IPS-NIHi7 (cell line): Measurements from ENCODE around the gene APBB2.

Experiments
- DNase-seq: peaks from one replicate; pipeline ENCODE4 v3.0.0; 2012; ENCODE audit warnings: mixed read lengths; ENCODE audit errors: extremely low spot score

Gene APBB2

GRCh38 chr4:40856277-40856839 is 358.0 kb downstream of the APBB2 start:
- no peak for DNase-seq

- DNase-seq = no peak
Measured at GRCh38 chr4:40850496-40850895, 363.8 kb downstream of the APBB2 start.

DNA sequence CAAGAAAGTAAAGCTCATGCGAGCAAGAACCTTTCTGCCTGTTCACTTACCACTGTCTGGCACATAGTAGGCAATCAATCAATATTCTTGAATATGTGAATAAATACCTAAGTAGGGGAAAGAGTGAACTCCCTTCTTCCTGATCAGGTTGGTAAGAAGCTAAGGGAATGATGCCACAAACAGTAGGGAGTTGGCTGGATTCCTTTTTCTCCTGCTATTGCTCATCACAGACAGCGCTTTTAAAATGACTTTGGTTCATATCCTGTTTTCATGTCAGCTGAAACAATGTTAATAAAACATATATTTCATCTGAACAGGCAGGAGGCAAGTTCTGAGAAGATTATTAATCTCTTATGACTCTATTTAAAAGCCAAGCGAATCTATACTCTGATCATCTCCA is 365.4 kb downstream of the APBB2 start:
- DNase-seq = no peak

DNA sequence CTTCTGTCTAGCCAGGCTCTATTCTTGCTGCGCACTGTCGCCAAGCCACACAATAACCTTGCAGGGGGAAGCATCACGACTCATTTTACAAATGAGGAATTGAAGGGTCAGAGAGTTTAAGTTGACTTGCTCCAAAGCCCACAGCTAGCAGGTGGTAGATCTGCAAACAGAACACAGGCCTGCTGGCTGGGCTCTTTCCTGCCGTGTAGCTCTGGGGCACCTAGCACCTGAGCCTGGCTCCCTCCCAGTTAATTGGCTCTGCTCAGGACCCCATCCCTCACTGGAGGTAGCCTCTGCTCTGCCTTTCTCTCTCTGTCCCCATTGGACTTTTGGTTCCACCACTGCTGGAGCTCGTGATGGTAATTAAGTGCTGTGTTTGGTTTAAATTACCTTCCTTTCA is 366.1 kb downstream of the APBB2 start:
- DNase-seq = no peak

DNA sequence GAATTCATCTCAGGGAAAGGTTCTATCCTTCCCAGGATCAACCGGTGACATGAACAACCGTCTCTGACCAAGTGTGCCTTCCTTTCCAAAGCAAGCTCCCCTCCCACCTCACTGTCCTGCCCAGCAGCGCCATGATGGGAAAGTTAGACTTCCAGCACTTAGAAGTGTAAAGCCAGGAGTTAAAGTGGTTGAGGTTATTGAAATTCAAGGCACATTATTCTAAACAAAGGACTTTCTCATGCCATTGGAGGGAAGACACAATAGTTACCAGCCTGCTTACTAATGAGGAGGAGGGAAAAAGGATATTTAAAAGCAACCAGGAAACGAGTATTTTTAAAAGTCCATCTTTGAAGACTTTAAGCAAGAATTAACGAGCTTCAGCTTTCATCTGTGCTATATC is 367.8 kb downstream of the APBB2 start:
- no peak for DNase-seq

GRCh38 chr4:40845154-40845835 is 369.0 kb downstream of the APBB2 start:
- no peak for DNase-seq

DNA sequence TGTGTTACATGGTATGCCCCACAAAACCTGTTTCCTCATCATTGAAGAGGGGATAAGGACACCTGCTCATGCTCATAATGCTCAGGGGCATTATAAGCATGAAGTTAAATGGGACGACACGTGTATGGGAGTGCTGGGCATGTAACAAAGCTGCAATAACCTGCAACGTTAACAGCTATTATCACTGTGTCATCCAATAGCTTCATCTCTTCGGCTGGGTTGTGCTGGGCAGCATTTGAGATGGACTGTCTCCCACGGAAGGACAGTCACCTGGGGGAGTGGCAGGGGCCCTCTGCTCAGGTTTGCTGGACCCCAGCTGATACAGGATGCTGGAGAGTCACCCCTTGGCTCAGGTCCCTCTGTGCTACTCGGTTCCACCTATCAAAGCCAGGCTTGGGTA is 370.1 kb downstream of the APBB2 start:
- DNase-seq = no peak

- DNase-seq = no peak
Measured at GRCh38 chr4:40843696-40844095, 370.6 kb downstream of the APBB2 start.

DNA sequence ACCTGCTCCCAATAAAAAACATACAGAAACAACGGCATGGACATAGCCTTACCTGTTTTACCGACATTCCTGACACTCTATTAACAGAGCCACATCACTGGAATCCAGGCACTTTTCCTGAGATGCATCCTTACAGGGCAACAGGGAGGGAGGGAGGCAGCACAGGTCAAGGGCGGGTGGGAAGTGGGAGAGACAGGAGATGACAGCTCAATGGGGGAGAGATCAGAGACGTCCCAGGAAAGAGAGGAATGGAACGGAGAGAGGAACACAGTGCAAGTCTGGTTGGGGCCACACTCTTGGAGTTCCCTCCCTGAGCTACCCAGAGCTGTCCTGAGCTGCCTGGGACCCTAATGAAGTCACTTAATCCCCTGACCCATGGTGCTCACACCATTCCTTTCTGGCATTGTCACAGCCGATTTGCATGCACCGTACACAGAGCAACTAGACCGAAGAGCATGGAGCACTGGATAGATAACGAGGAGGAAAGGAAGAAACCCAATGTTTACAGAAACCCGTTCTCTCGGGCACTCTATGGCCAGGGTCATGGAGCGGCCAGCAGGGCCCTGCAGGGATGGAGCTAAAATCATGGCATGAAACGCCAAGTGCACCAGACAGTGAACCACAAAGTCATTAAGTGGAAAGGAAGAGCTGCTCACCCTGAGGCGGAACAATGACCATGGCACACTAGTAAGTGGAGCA is 371.5 kb downstream of the APBB2 start:
- no peak for DNase-seq

GRCh38 chr4:40842318-40842717 is 372.0 kb downstream of the APBB2 start:
- no peak for DNase-seq

GRCh38 chr4:40840985-40841571 is 373.3 kb downstream of the APBB2 start:
- DNase-seq = peak; percentile 94

GRCh38 chr4:40840255-40840984 is 373.9 kb downstream of the APBB2 start:
- no peak for DNase-seq

DNA sequence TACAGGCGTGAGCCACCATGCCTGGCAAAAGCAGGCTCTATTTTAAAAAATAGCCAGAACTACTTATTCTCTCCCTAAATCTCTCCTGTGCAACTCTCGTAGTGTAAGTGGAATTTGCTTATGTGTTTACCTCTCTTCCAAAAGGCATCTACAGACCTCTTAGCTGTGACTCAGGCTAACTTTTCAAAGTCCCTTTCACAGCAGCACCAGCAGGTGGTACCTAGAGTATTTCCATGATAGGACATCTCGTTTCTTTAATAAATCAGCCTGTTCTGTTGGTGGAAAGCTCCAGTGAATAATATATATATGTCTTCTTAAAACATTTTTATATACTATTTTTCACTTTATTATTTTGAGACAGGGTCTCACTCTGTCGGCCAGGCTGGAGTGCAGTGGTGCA is 375.6 kb downstream of the APBB2 start:
- DNase-seq = no peak

DNA sequence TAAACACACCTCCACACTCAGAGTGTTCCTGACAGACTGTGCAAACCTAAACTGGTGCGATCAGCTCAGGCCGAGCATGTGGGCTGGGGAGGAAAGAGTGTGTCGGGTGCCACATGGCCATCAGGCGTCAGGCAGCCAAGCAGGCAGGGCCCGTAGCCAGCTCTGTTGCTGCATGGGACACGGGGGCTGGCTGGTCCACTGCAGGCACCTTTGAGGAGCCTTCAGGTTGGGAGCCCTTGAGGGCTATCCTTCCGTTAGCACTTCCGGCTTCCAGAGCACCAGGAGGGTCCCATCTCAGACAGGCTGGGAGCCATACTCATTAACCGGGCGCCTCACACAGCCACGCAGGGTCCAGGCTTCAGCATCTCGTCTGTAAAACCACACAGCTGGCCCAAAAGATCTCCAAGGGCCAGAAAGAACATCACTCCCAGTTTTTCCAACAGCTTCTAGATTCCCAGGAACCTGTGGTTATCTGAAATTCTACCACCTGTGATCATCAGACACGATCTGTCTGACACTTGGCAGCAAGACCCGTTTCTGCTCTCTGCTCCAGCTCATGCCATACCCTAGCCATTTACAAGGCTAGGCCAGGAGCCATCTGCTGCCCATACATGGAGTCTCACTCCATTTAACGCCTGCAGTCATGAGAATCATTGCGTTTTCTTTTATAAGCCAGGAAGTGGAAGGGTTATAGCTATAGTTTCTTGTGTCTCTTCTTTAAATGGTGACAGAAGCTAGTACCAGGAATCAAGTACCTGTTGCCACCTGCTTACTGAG is 377.1 kb downstream of the APBB2 start:
- no peak for DNase-seq

- DNase-seq = no peak
Measured at GRCh38 chr4:40833212-40833611, 381.1 kb downstream of the APBB2 start.

GRCh38 chr4:40832175-40832574 is 382.2 kb downstream of the APBB2 start:
- no peak for DNase-seq

- no peak for DNase-seq
Measured at GRCh38 chr4:40831146-40831907, 383.0 kb downstream of the APBB2 start.

DNA sequence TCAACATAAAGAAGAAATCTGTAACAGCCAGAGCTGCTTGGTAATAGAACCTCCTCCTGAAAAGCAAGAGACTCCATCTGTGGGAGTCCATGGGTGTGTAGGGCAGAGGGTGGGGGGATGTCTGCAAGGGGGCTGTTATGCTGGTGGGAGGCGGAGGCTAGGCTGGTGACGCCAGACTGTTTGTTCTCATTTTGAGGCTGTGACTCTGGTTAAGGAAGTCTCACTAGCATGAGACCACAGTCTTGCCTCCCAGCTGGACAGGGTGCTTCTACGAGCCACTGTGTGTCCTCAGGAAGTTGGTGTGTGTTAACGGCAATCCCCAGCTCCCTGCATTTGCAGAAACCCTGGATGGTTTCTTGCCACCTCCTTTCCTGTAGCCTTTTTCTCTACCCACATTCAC is 384.8 kb downstream of the APBB2 start:
- DNase-seq = no peak

DNA sequence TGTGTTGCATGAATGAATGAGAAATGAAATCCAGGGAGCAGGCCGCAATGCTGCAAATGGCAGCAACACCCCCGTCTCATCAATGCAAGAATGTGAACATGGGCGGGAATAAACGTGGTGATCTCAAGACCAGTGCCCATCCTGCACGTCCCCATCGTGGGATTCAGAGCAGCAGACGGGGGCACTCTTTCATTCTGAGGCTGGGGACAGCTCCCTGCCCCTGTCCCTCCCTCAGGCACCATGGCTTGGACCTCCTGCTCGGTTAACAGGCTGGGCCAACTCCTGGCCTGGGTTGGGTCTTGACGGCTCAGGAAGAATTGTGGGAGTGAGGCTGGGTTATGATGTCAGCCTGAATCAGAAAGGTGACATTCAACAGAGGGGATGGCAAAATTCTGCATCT is 385.7 kb downstream of the APBB2 start:
- no peak for DNase-seq

DNA sequence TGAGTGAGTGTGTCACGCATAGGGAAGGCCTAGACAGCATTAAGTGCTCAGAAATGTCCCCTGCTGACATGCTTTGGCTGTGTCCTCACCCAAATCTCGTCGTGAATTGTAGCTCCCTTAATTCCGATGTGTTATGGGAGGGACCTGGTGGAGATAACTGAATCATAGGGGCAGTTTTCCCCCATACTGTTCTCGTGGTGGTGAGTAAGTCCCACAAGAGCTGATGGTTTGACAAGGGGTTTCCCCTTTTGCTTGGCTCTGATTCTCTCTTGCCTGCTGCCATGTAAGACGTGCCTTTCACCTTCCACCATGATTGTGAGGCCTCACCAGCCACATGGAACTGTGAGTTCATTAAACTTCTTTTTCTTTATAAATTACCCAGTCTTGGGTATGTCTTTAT is 386.6 kb downstream of the APBB2 start:
- no peak for DNase-seq

- no peak for DNase-seq
Measured at GRCh38 chr4:40826821-40827220, 387.5 kb downstream of the APBB2 start.
